Measurements from ENCODE around the gene INPP5K.
"Not testable (repeated sequence)": the region's sequence is repeated elsewhere in the genome, so short reads cannot be mapped to it uniquely, and the experiment has no call there.

INPP5K gene

DNA sequence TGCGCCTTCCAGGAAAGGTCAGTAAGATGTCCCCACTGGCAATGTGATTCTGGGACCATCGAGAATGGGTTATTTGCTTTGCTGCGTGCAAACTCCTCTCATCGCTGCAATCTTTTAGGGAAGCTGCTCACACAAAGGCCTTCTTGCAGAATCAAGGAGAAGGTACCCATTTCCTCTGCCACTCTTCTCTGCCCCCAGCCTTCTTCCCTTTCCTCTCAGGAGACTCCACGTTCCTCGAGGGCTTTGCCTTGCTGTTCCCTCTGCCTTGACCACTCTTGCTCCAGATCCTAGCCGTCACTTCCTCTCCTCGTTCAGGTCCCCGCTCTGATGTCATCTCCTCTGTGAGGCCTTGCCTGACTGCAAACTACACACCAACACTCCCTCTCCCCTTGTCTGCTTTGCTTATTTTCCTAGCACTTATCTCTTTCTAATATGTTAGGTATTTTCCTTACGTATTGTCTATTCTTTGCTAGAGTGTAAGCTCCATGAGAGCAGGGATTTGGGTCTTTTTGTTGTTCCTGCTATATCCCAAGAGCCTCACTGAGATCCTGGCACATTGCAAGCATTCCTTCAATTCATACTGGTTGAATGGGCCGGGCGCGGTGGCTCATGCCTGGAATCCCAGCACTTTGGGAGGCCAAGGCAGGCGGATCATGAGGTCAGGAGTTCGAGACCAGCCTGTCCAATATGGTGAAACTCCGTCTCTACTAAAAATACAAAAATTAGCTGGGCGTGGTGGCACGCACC is 55.0 kb downstream of the INPP5K start:
- FAIRE-seq: no peak

DNA sequence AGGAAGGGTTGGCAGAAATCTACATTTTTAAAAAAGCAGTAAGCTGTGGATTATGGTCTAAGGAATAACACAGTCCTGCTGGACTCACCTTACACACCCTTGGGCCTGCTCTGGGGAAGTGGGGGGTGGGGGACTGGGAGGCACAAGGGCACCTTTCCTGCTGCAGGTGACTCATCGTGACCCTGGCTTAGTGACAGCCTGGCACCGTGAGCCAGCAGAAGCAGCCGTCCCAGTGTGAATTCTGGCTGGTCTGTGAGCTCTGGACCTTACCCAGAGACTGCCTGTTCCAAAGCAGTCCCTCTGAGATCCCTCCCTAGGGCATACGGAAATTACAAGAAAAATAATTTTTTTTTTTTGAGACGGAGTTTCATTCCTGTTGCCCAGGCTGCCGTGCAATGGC is 56.2 kb downstream of the INPP5K start:
- no peak for FAIRE-seq

DNA sequence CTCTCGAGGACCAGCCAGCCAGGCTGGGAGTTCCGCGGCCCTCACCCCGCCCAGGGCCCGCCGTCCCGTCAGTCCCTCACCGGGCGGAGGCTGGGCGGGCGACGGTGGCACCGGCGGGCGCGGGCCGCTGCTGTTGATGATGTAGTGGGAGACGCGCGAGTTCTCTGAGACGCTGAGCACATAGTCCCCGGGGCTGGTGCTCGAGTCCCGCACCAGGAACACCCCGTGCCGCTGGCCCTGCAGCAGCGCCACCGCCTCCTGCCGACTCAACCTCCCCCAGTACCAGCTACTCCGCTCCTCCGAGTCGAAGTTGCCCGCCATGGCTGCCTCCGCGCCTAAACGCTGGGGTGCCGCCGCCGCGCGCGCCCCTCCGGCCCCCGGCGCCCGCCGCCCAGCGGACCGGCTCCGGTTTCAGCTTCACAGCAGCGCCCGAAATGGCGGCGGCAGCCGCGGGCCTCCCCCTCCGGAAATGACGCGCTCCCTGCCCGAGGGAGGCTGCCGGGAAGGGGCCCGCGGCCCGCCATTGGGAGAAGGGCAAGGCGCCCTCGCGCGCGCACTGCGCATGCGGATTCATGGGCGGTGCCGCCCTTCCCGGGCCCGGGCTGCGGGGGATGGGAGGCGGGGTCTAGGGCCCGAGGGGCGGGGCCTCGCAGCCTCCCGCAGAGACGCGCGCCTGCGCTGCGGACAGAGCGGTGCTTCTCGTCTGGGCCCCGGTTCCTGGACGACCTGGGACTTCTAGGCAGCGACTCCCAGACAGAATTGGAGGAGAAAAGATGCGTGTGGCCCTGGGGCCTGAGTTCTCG is 60.4 kb downstream of the INPP5K start, which contains the start of gene CRK:
Gene CRK (minus strand): TSS at position 436 of the 803 bp plus-strand sequence. CDS start 115 bp downstream, at position 321.
- no peak for FAIRE-seq

DNA sequence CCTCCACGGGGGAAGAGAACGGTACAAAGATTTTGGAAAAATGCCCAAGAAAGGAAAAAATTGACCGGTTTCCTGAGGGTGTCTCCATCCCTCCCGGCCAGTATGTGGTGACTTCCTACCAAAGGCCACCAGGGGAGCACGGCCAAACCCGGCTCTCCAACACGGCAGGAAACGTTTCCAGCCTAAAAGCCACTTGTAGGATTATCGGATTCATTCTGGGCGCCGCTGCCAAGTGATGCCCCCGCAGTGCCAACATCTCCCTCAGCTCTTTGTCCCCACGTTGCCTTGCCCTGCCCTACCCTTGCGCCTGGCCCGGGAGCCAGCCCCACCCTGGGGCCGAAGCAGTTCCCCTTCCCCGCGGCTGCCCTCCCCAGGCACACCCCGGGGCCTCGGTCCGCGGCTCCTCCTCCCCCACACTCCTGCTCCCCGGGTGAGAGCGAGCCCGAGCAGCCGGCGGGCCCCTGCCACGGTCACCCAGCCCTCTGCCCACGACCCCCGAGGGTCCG is 61.1 kb downstream of the INPP5K start:
- FAIRE-seq: no peak

DNA sequence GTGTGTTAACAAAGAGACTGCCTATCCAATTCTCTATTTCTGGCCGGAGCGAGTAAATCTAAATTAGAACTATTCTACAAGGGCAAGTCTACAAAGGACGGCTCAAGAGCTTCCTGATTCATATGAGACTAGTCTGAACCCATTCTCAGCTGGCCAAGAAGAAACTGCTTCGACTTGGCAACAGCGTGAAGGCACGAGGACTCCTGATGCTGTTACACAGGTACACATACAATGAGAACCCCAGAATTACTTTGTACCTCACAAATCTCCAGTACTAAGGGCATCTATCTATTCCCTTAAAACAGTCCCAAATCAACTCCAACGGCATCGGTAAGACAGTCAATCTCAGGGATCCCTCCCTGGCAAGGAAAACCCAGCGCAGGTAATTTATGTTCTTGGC is 61.9 kb downstream of the INPP5K start:
- no peak for FAIRE-seq

DNA sequence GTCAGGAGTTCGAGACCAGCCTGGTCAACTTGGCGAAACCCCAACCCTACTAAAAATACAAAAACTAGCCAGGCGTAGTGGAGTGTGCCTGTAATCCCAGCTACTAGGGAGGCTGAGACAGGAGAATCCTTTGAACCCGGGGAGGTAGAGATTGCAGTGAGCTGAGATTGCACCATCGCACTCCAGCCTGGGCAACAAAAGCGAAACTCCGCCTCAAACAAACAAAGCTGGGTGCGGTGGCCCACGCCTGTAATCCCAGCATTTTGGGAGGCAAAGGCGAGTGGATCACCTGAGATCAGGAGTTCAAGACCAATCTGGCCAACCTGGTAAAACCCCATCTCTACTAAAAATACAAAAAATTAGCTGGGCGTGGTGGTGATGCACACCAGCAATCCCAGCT is 62.7 kb downstream of the INPP5K start:
- FAIRE-seq: not testable (repeated sequence)

DNA sequence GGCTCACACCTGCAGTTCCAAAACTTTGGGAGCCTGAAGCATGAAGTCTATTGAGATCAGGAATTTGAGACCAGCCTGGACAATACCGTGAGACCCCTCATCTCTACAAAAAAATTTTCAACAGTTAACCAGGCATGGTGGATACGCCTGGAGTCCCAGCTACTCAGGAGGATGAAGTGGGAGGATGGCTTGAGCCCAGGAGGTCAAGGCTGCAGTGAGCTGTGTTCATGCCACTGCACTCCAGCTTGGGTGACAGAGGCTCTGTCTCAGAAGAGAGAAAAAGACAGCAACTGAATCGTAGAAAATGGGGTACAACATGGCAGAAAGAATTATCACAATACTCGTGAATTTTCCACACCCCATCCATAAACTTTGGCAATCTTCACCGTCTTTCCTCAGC is 63.6 kb downstream of the INPP5K start:
- no peak for FAIRE-seq

DNA sequence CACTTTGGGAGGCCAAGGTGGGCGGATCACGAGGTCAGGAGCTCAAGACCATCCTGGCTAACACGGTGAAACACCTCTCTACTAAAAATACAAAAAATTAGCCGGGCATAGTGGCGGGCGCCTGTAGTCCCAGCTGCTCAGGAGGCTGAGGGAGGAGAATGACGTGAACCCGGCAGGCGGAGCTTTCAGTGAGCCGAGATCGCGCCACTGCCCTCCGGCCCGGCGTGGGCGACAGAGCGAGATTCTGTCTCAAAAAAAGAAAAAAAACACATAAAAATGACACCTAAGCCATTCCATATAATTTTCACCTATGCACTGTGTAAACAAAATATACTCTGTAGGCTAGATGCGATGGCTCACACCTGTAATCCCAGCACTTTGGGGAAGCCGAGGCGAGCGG is 66.2 kb downstream of the INPP5K start:
- FAIRE-seq: not testable (repeated sequence)

DNA sequence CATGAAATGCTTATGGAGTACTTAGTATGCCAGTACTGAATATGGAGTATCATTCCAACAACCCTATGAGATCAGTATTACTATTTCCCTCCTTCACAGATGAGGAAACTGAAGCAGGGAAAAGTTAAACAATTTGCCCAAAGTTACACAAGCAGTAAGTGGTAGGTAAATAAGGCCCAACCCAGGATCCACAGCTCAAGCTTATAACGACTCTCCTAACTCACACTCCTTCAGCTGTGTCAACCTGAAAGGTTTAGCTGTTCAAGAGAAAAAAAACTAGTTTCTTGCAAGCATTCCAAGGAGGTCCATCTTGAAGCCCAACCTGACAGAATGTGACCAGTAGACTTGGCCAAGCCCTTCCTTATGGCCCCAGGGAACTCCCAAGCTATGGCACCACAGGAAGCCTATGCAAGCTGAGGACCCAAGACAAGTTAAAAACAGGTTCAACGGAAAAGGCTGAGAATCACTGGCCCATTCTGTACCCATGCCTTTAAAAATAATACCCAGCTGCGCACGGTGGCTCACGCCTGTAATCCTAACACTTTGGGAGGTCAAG is 66.9 kb downstream of the INPP5K start:
- no peak for FAIRE-seq

DNA sequence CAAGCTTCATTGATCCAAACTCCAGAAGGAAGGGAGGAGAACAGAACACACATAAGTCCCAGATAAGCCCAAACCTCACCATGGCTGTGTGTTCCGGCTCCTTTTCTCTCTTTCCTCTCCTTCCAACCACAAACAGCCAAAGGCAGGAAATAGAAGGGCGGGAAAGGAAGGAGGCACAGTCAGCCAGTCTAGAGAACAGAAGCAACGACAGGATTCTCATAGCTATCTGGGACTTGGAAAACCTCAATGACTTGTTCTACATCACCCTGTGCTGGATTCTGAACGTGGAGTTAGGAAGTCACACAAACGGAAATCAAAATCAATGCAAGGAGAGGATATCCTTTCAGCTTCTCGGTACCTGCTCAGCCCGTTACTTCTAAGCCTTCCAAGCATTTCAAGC is 69.4 kb downstream of the INPP5K start:
- no peak for FAIRE-seq

DNA sequence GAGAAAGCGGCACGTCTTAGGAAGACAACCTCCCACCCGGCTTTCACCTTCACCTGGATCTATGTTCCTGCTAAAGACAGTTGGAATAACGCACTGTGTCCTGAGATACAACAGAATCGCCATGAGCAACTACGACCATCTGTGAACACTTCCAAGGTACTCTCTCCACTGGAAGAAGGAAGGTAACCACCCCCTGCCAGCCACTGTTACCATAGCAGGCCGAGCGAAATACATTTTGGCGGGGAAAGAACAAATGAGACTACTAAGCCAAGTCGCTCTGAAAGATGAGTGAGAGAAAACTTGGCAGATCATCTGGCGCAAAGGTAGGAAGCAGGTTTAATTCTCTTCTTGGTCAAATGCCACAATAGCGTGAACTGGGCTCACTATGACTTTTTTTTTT is 70.2 kb downstream of the INPP5K start:
- FAIRE-seq: no peak

DNA sequence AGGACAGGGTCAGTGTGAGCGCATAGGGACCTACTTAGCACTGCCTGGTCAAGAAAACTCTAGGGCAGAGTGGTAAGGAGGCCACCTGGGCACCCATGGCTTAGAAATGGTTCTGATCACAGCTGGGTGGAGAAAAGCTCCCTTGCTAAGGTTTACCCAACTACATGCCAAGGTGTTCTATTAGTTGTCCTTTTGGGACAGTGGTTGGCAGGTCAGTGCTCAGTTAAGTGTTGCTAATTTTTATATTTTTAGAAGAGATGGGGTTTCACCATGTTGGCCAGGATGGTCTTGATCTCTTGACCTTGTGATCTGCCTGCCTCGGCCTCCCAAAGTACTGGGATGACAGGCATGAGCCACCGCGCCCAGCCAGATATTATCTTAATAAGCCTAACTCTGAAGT is 70.7 kb downstream of the INPP5K start:
- FAIRE-seq: not testable (repeated sequence)
